Measurements from ENCODE around the gene STAB1.

The STAB1 gene

GRCh38 chr3:52494886-52495495, at the start of gene STAB1:
STAB1 (plus strand) TSS chr3:52495338; CDS start chr3:52495414, 76 bp downstream.
- DNase-seq: no peak

DNA sequence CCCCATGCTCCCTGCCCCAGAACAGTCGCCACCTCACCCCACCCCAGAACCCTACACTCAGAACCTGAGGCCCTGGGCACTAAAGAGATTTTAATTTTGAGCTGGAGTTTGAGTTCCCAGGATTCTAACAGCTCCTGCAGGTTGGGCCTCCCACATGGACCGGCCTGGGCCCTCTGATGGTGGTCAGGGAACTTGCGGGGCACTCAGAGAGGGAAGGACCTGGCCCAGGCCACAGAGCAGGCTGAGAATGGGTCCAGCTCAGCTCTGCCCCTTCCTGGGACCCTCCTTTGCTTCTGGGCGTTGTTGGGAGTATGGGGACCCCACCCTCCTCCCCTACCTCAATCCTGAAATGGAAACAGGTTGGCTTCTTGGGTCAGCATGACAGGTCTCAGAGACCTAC, 49.1 kb upstream of the STAB1 start:
- DNase-seq: no peak

GRCh38 chr3:52446631-52447511, 48.3 kb upstream of the STAB1 start:
- no peak for DNase-seq

DNA sequence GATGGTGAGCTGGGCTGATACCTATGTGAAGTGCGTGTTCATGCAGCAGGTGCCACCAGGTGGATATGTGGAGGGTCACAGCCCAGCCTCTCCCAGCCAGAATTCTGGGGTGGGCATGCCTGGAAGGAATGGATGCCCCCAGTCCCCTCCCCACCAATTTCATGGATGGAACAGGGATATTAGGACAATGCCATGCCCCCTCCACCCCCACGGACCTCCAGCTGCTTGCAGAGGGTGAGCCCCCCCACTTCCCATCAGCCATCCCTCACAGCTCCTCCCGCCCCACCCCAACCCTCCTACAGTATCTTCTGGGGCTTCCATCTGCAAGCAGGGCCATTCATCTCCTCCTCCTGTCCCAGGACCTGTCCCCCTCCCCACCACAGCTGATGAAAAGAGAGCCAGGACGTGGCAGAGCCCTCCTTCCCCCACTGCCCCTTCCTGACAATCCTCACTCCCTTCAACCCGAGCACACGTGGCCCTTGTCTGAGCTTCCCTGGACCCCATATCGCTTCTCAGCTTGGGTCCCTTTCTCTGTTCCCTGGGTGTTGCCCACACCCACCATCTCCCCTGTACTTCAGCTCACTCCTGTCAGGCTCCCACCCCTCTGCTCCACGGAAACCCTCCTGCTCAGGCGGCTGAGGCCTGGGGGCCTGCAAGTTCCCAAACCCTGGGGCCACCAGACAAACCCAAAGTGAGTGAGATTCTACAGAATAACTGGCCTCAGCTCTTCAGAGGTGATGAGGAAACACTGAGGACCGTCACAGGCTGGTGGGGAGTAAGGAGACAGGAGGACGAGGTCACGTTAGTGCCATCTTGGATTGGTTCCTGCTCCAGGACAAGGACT, 47.4 kb upstream of the STAB1 start:
- no peak for DNase-seq

GRCh38 chr3:52450489-52451236, 44.5 kb upstream of the STAB1 start:
- no peak for DNase-seq

GRCh38 chr3:52451237-52452083, 43.7 kb upstream of the STAB1 start:
- DNase-seq: no peak

GRCh38 chr3:52452126-52452525, 43.0 kb upstream of the STAB1 start:
- DNase-seq: no peak

DNA sequence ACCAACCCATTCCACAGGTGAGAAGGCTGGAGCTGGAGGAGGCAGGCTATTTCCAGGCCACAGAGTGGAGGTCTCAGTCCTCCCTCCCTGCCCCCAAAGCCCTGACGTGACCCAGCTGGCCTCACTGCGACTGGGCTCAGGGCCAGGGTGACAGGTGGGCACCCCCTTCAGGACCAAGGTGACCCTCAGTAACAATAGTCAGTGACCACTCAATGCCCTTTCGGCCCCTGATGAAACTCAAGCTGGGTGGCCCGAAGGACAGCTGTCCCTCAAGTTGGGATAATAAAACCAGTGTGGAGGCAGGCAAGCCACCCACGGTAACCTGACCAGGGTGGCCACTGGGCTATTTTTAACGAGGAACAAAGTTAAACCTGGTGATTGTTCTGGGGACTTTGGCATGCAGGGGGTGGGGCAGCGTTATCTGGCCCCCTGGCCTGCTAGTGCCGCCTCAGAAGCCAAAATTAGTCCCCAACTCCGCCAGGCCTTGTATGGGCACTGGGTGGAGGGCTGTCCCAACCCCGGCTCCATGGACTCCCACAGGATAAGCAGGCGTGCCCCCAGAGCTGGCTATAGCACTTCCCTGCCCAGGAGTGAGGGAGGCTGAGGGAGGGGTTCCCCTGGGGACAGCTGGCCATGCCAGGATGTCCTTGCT, 42.4 kb upstream of the STAB1 start:
- no peak for DNase-seq

GRCh38 chr3:52453496-52454249, 41.5 kb upstream of the STAB1 start, which contains the start of gene TNNC1:
TNNC1 (minus strand) TSS chr3:52454041; CDS start chr3:52454015, 26 bp downstream.
- no peak for DNase-seq

DNA sequence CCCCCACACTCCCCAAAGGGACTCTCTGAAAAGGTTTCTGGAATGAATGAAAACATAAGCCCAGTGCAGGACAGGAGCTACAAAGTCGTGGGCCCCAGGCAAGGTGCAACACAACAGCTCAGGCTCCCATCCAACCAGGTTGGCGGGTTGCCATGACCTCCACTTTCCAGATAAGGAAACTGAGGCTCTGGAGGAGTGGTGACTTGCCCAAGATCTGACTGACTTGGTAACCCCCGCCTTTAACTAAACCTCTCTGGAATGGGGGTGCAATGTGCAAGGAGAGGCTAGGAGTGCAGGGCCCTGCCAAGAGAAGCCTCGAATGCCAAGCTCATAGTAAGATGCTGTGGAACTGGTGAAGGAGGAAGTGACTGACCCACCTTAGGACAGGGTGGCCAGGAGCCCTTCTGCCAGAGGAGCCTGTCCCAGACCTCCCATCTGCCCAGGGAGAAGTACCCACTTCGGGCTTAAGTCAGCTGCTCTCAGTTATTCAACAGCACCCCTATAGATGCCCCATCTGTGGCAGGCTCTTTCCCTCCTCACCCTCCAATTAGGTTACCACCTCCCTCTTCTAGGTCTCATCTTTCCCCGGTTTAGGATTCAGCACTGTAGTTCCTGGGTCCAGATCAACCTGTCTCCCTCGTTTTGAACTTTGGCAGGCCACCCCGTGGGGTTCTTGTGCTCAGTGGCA, 40.7 kb upstream of the STAB1 start:
- DNase-seq: no peak

GRCh38 chr3:52454938-52455282, 40.2 kb upstream of the STAB1 start:
- no peak for DNase-seq

DNA sequence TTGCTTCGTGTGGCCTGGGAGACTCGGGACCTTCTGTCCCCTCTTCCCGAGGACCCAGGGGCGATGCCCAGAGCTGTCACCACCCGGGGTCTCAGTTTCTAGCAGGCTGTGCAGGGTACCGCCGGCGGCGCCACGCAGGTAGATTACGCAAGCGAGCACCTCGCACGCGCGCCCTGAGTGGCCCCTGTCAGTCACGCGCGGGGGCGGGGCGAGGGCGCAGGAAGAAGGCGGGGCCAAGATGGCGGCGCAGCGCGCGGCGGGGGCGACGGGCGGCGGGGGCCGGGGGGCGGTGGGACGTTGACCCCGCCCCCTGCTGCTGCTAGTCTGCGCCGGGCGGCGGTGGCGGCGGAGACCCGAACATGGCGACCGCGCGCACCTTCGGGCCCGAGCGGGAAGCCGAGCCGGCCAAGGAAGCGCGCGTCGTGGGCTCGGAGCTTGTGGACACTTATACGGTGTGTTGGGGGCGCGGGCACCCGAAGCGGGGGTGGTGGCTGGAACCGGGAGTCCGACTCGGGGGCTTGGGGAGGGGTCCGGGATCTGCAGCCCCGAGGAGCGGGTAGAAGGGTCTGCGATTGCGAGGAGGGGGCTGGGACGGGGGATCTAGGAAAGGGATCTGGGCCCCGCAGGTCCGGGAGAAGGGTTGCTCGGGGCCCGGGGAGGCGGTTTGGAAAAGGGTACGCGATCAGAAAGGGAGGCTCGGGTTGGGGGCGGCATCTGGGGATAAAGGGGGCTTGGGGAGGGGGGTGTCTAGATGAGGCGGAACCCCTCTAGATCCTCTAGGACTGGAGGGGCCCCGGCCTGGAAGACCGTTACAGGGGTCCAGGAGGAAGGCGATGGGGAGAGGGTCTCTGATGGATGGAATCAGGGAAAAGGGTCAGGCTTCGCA, 39.6 kb upstream of the STAB1 start, which contains the start of gene NISCH:
TSS of gene NISCH (plus strand) at position 322 of the 886 bp plus-strand sequence. CDS start at position 360, 38 bp downstream.
- no peak for DNase-seq

DNA sequence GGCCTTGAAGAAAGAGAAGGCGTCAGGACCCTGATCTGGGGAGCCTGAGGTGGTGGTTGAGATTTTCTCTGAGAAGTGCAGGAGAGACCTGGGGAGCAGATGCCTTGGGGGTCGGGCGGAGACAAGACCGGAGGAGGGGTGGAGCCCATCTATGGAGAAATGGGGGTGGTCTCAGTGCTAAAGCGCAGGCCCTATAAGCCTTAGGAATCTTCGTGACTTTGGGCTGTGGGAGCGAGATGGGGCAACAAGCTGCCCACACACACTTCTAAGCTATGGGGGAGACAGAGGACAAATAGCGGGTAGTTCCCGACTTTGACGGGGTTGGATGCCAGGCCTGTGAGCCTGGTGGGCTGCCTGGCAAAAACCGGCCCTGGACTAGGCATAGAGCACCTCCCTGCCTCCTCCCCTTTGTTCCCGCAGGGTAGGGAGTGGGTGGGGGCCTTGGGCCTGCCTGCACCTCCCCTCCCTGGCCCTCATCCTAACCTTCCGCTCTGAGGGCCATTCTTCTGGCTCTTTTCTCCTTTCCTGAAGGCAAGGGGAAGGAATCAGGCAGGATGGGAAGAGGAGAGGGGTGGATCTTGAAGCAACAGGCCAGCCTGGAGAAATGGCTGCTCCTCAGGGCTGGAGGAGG, 38.9 kb upstream of the STAB1 start:
- DNase-seq: no peak

- no peak for DNase-seq
Observed at GRCh38 chr3:52456800-52457183, 38.3 kb upstream of the STAB1 start.

DNA sequence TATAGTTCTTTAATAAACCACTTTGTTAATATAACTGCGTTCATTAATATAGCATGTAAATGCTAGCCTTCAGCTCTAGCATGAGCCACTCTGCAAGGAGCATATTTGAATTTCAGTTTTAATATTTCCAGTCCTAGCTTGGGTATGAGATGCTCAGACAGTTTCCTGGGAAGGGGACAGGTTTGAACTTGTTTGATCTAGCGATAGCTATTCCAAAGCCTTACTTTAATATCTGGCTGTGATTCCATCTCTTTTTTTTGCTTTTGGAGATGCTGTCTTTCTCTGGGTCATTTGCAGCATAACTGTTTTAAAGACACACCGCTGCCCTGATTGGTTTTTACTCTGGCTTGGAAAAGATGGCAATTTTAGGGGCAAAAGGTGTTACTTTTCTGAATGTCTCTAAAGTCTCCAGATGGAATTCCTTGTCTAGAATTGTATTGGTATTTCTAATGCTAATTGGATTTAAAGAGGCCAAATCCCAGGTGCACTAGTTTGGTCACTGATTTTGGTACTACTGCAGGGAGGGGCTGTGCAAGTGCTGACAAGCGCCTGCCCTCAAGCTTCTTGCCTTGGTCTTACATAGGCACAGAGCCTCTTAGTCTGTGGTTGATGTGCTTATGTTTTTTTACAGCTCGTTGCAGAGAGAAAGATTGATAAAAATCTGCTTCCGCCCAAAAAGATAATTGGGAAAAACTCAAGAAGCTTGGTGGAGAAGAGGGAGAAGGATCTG, 36.9 kb upstream of the STAB1 start:
- DNase-seq: no peak

DNA sequence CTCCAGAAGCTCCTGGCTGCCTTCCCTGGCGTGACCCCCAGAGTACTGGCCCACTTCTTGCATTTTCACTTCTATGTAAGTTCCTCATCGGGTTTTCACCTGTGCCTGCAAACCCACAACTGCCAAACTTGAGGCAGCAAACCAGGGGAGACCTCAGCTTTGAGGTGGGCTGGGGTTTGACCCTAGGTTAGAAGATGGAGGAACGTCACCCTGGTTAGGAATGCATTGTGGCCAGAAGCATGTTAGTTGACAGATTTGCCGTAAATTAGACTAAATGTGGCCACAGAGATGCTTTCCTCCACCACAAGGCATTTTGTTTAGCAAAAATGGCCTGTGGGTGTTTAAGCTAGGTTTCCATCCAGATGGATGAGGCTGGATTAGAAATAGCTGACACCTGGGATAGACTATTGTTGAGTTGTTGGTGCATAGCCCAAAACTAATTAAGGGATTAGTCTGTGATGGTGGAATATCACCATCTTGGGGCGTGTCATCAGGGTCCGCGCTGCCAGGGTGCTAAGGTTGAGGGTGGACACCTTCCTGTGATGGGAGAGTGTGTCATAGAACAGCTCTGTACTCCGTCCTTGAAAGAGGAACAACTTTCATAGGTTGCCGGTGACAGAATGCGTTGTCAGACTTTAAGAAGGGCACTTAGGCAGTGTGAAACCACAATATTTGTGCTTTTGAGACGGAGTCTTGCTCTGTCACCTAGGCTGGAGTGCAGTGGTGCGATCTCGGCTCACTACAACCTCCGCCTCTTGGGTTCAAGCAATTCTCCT, 36.2 kb upstream of the STAB1 start:
- DNase-seq: no peak

- no peak for DNase-seq
Observed at GRCh38 chr3:52461874-52462273, 33.3 kb upstream of the STAB1 start.
